GM12801 (cell line): ENCODE measurements around the gene HNRNPA1.

ENCODE experiments used
- TF ChIP-seq, protein P1 (sequence below): IDR thresholded peaks from one replicate; pipeline ENCODE4 v1.5.1; 2011; ENCODE audit warnings: control low read depth; ENCODE audit not compliant: insufficient read length; ENCODE audit errors: extremely low read depth

Gene HNRNPA1

DNA sequence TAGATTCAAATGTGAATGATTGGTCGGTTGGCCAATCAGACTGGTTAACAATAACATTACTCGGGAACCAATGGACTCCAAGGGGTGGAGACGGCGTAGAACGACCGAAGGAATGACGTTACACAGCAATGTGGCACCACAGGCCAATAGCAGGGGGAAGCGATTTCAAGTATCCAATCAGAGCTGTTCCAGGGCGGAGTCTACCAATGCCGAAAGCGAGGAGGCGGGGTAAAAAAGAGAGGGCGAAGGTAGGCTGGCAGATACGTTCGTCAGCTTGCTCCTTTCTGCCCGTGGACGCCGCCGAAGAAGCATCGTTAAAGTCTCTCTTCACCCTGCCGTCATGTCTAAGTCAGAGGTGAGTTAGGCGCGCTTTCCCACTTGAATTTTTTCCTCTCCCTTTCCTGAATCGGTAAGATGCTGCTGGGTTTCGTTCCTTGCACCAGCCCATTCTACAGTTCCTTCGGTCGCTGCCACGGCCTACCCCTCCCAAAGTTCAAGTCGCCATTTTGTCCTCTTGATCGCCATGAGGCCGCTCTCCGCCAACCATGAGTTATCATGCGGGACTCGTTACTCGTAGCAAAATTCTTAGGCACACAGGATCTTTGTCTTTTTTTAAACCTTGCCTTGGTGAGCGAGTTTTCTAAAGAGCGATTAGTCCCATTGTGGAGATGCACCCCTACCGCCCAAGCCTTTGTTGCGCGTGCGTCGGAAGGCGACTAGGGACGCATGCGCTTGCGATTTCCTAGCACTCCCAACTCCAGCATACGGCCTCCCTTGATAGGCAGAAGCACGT, at the start of gene HNRNPA1:
Gene HNRNPA1 (plus strand): TSS at position 259 of the 793 bp plus-strand sequence. CDS start 82 bp downstream, at position 341.
- TF ChIP-seq, protein P1, sequence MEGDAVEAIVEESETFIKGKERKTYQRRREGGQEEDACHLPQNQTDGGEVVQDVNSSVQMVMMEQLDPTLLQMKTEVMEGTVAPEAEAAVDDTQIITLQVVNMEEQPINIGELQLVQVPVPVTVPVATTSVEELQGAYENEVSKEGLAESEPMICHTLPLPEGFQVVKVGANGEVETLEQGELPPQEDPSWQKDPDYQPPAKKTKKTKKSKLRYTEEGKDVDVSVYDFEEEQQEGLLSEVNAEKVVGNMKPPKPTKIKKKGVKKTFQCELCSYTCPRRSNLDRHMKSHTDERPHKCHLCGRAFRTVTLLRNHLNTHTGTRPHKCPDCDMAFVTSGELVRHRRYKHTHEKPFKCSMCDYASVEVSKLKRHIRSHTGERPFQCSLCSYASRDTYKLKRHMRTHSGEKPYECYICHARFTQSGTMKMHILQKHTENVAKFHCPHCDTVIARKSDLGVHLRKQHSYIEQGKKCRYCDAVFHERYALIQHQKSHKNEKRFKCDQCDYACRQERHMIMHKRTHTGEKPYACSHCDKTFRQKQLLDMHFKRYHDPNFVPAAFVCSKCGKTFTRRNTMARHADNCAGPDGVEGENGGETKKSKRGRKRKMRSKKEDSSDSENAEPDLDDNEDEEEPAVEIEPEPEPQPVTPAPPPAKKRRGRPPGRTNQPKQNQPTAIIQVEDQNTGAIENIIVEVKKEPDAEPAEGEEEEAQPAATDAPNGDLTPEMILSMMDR: no peak

GRCh38 chr12:54232790-54233189, 47.7 kb upstream of the HNRNPA1 start:
- TF ChIP-seq, protein P1: no peak

- TF ChIP-seq, protein P1: no peak
Observed at GRCh38 chr12:54238531-54238930, 42.0 kb upstream of the HNRNPA1 start.

- TF ChIP-seq, protein P1: no peak
Observed at GRCh38 chr12:54239620-54240019, 40.9 kb upstream of the HNRNPA1 start.

- TF ChIP-seq, protein P1: no peak
Observed at GRCh38 chr12:54240129-54240528, 40.4 kb upstream of the HNRNPA1 start.

DNA sequence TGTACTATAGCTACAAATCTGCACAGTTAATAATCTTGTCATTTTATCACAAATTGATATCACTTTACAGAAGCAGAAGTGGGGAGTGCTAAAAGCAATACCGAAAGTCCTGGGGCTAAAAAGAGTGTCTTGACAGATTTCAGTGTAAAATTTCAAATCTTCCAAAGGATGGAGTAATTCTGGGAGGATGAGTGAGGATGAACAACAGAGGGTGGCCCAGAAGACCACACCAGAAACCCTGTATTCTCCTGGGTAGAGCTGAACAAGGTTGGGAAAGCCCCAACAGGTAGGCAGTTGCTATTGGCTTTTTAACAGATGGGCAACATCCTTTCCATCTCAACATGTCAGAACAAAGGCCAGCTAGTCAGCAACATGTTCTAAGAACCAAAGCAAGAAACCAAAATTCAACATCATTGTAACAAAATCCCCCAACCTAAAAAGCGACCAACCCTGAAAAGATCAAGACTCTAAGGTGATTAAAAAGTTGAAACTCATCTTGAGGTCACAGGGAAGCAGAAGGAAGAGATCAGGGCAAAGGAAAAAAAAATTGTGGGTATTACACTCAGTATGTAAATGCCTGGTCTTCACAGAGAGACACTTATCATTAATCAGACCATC, 39.4 kb upstream of the HNRNPA1 start:
- TF ChIP-seq, protein P1: no peak

- TF ChIP-seq, protein P1: no peak
Observed at GRCh38 chr12:54246011-54246641, 34.4 kb upstream of the HNRNPA1 start.
